HL-60/S4 (cell line): ENCODE results near the gene CCDC91.
"Not testable (repeated sequence)": the region's sequence is repeated elsewhere in the genome, so short reads cannot be mapped to it uniquely, and the experiment has no call there.

Experiments used
- in situ Hi-C: fragments of 300-500 bp; cut with MboI; formaldehyde crosslinking; loops from 2 replicates; pipeline ENCODE4 v1.14.3; 2022; ENCODE audit warnings: low sequenced_read_pairs

Gene CCDC91

GRCh38 chr12:28231248-28231647, 41.0 kb downstream of the CCDC91 start:
- in situ Hi-C loops = no loop called here

- in situ Hi-C loops = no loop called here
Observed at GRCh38 chr12:28232211-28232928, 42.1 kb downstream of the CCDC91 start.

GRCh38 chr12:28234444-28234843, 44.2 kb downstream of the CCDC91 start:
- in situ Hi-C loops = no loop called here

- in situ Hi-C loops = no loop called here
Observed at GRCh38 chr12:28235015-28235414, 44.8 kb downstream of the CCDC91 start.

- in situ Hi-C loops = no loop called here
Observed at GRCh38 chr12:28235985-28236384, 45.7 kb downstream of the CCDC91 start.

GRCh38 chr12:28237423-28237822, 47.2 kb downstream of the CCDC91 start:
- in situ Hi-C loops = no loop called here

- in situ Hi-C loops = no loop called here
Observed at GRCh38 chr12:28239918-28240317, 49.7 kb downstream of the CCDC91 start.

- in situ Hi-C loops = no loop called here
Observed at GRCh38 chr12:28240853-28241252, 50.6 kb downstream of the CCDC91 start.

GRCh38 chr12:28242129-28242495, 51.9 kb downstream of the CCDC91 start:
- in situ Hi-C loops = no loop called here

- in situ Hi-C loops = no loop called here
Observed at GRCh38 chr12:28242496-28243309, 52.4 kb downstream of the CCDC91 start.

- in situ Hi-C loops = no loop called here
Observed at GRCh38 chr12:28243310-28243633, 53.0 kb downstream of the CCDC91 start.

- in situ Hi-C loops = no loop called here
Observed at GRCh38 chr12:28247806-28248205, 57.5 kb downstream of the CCDC91 start.

- in situ Hi-C loops = no loop called here
Observed at GRCh38 chr12:28248555-28249145, 58.4 kb downstream of the CCDC91 start.

- in situ Hi-C loops = no loop called here
Observed at GRCh38 chr12:28253161-28253641, 62.9 kb downstream of the CCDC91 start.

- in situ Hi-C loops = no loop called here
Observed at GRCh38 chr12:28257411-28257810, 67.2 kb downstream of the CCDC91 start.

GRCh38 chr12:28258998-28259397, 68.7 kb downstream of the CCDC91 start:
- in situ Hi-C loops = no loop called here

GRCh38 chr12:28265435-28266042, 75.3 kb downstream of the CCDC91 start:
- in situ Hi-C loops = no loop called here

GRCh38 chr12:28267920-28268607, 77.8 kb downstream of the CCDC91 start:
- in situ Hi-C loops = not testable (repeated sequence)

GRCh38 chr12:28268608-28269229, 78.5 kb downstream of the CCDC91 start:
- in situ Hi-C loops = no loop called here

GRCh38 chr12:28269851-28270250, 79.6 kb downstream of the CCDC91 start:
- in situ Hi-C loops = no loop called here
